Endodermal cell (in vitro differentiated cells): ENCODE data around the gene APPL1. TPM values are rescaled to one million over a fixed set of nuclear protein-coding genes. Genes with fewer than 3 reads are reported as not detected.
"Not testable (repeated sequence)": the region's sequence is repeated elsewhere in the genome, so short reads cannot be mapped to it uniquely, and the experiment has no call there.

ENCODE experiments used
- DNase-seq: peaks from one replicate; pipeline ENCODE4 v3.0.0-alpha.2; 2017
- H3K27ac ChIP-seq: 2 replicates; pipeline ENCODE4 v1.5.1; 2013; ENCODE audit warnings: mild to moderate bottlenecking, low read depth, low read length, moderate library complexity
- H3K27me3 ChIP-seq: 2 replicates; pipeline ENCODE4 v1.6.1; 2013; ENCODE audit warnings: mild to moderate bottlenecking, low read length, moderate library complexity; ENCODE audit not compliant: insufficient read depth, control insufficient read depth, poor library complexity, severe bottlenecking
- H3K36me3 ChIP-seq: 2 replicates; pipeline ENCODE4 v1.7.0; 2013; ENCODE audit warnings: mild to moderate bottlenecking, low read length, moderate library complexity; ENCODE audit not compliant: control insufficient read depth, insufficient read depth
- H3K4me1 ChIP-seq: one replicate; pipeline ENCODE4 v1.7.0; 2013; ENCODE audit warnings: low read length; ENCODE audit not compliant: control insufficient read depth, insufficient read depth
- H3K4me3 ChIP-seq: 2 replicates; pipeline ENCODE4 v1.5.1; 2013; ENCODE audit warnings: mild to moderate bottlenecking, low read length, moderate library complexity
- H3K9ac ChIP-seq: 2 replicates; pipeline ENCODE4 v1.6.1; 2013; ENCODE audit warnings: mild to moderate bottlenecking, low read length, moderate library complexity; ENCODE audit not compliant: poor library complexity, severe bottlenecking; ENCODE audit errors: extremely low read depth
- H3K9me3 ChIP-seq: 2 replicates; pipeline ENCODE4 v1.6.1; 2013; ENCODE audit warnings: mild to moderate bottlenecking, low read length, moderate library complexity; ENCODE audit not compliant: control insufficient read depth
- H3K27ac Mint-ChIP-seq: 2 replicates; pipeline ENCODE4 v1.8.0; 2020; ENCODE audit warnings: mixed read lengths
- H3K27me3 Mint-ChIP-seq: 2 replicates; pipeline ENCODE4 v1.8.0; 2021; ENCODE audit warnings: mild to moderate bottlenecking, mixed read lengths; ENCODE audit not compliant: insufficient read depth
- H3K36me3 Mint-ChIP-seq: 2 replicates; pipeline ENCODE4 v1.8.0; 2020; ENCODE audit warnings: low read depth, mixed read lengths
- H3K4me1 Mint-ChIP-seq: 2 replicates; pipeline ENCODE4 v1.8.0; 2020; ENCODE audit warnings: mixed read lengths
- H3K4me3 Mint-ChIP-seq: 2 replicates; pipeline ENCODE4 v1.8.0; 2020; ENCODE audit warnings: mild to moderate bottlenecking, moderate library complexity, mixed read lengths
- H3K9me3 Mint-ChIP-seq: 2 replicates; pipeline ENCODE4 v1.8.0; 2020; ENCODE audit warnings: mild to moderate bottlenecking, mixed read lengths
- CTCF ChIP-seq: fragments of 200-600 bp; sonication (generic); conservative IDR thresholded peaks from 2 replicates; pipeline ENCODE4 v1.5.0; 2021; ENCODE audit warnings: antibody characterized with exemption, mild to moderate bottlenecking
- WGBS, 2 experiments: methylation state at CpG; one replicate each; pipeline versions ENCODE4 v1.1.5 to v1.1.7; 2013; ENCODE audit warnings: missing lambda C conversion rate in 2 of 2, mixed read lengths in 1 of 2; ENCODE audit not compliant: insufficient coverage in 1 of 2, insufficient read length in 1 of 2; 5-methylcytosine and 5-hydroxymethylcytosine counted together
- total RNA-seq, 2 donors: library from RNA; stranded (reverse); fragmentation: NEBNext Ultra II Directional in 1 of 2; extraction: Animal tissue kit (Norgen Biotek cat#: 25700) in 1 of 2; gene quantifications; 2 replicates in 1 of 2; 3 replicates in 1 of 2; pipeline ENCODE4 v1.2.1, GENCODE V29; 2021

The APPL1 gene
- total RNA-seq, 2 donors from 2014 or later: 46.9 to 61.1 TPM

- Histone ChIP-seq H3K36me3 (no peaks in the 10 kb centered on the region), H3K9ac (no peak within 1 kb of the TSS), H3K4me1 (no peaks in the 10 kb centered on the region), H3K27me3 (no peaks in the 10 kb centered on the region), H3K4me3 (no peak within 1 kb of the TSS), H3K9me3 (no peaks in the 10 kb centered on the region), H3K27ac (no peak within 1 kb of the TSS)
- Mint-ChIP-seq H3K4me3 (no peak within 1 kb of the TSS), H3K4me1 (peaks cover 8% of the 10 kb centered on the region), H3K9me3 (no peaks in the 10 kb centered on the region), H3K36me3 (no peaks in the 10 kb centered on the region), H3K27me3 (no peaks in the 10 kb centered on the region), H3K27ac (no peak within 1 kb of the TSS)
- TF ChIP-seq CTCF: no peak
- no peak for DNase-seq
- 92 to 98% methylated on average over 1 of the region's 1 CpG for WGBS, 2 experiments
These were observed 64.8 kb downstream of the APPL1 start, which contains the start of gene ASB14 for GRCh38 chr3:57292159-57292896. ASB14 (minus strand) TSS chr3:57292685; CDS start chr3:57292033, 652 bp downstream.

GRCh38 chr3:57292897-57293526 lies 65.5 kb downstream of the APPL1 start:
- no peaks in the 10 kb centered on the region for H3K27me3 Mint-ChIP-seq
- 83 to 91% methylated on average over 2 to 3 of the region's 4 CpGs for WGBS, 2 experiments
- no peaks in the 10 kb centered on the region for H3K36me3 Mint-ChIP-seq
- H3K9me3 Mint-ChIP-seq: no peaks in the 10 kb centered on the region
- TF ChIP-seq CTCF: no peak
- H3K36me3 ChIP-seq: no peaks in the 10 kb centered on the region
- no peaks in the 10 kb centered on the region for H3K9me3 ChIP-seq
- H3K4me1 Mint-ChIP-seq: peaks cover 10% of the 10 kb centered on the region
- H3K4me1 ChIP-seq: no peaks in the 10 kb centered on the region
- H3K27ac Mint-ChIP-seq: no peak overlapping the region
- no peak overlapping the region for H3K9ac ChIP-seq
- no peak overlapping the region for H3K4me3 ChIP-seq
- no peak overlapping the region for H3K27ac ChIP-seq
- no peaks in the 10 kb centered on the region for H3K27me3 ChIP-seq
- DNase-seq: no peak
- H3K4me3 Mint-ChIP-seq: no peak overlapping the region

GRCh38 chr3:57298041-57298440 lies 70.5 kb downstream of the APPL1 start:
- Histone ChIP-seq H3K27me3 (no peaks in the 10 kb centered on the region), H3K9ac (no peak overlapping the region), H3K4me1 (peaks cover 4% of the 10 kb centered on the region), H3K9me3 (no peaks in the 10 kb centered on the region), H3K4me3 (no peak overlapping the region), H3K27ac (no peak overlapping the region), H3K36me3 (no peaks in the 10 kb centered on the region)
- Mint-ChIP-seq H3K4me3 (no peak overlapping the region), H3K36me3 (no peaks in the 10 kb centered on the region), H3K27ac (no peak overlapping the region), H3K4me1 (peaks cover 26% of the 10 kb centered on the region), H3K27me3 (no peaks in the 10 kb centered on the region), H3K9me3 (no peaks in the 10 kb centered on the region)
- peak; percentile 14 for TF ChIP-seq CTCF
- WGBS, 2 experiments: 100% methylated on average over 1 of the region's 1 CpG
- no peak for DNase-seq

GRCh38 chr3:57303520-57303919 lies 76.0 kb downstream of the APPL1 start:
- H3K4me3 Mint-ChIP-seq, H3K9me3 Mint-ChIP-seq, H3K27me3 ChIP-seq, H3K36me3 ChIP-seq, H3K27ac Mint-ChIP-seq, H3K4me3 ChIP-seq, H3K27ac ChIP-seq, H3K27me3 Mint-ChIP-seq, H3K4me1 ChIP-seq, H3K9me3 ChIP-seq, H3K9ac ChIP-seq, DNase-seq, H3K36me3 Mint-ChIP-seq: not testable (repeated sequence)
- H3K4me1 Mint-ChIP-seq: peaks cover 24% of the 10 kb centered on the region
- WGBS, 2 experiments: 94 to 100% methylated on average over 3 to 7 of the region's 7 CpGs
